ENCODE measurements around the gene MYO1H.
"Not testable (repeated sequence)": the region's sequence is repeated elsewhere in the genome, so short reads cannot be mapped to it uniquely, and the experiment has no call there.

Gene MYO1H

GRCh38 chr12:109422251-109422650, 74.6 kb downstream of the MYO1H start:
- DNase-seq: no peak

GRCh38 chr12:109423392-109423791, 75.7 kb downstream of the MYO1H start:
- no peak for DNase-seq

GRCh38 chr12:109428037-109428629, 80.4 kb downstream of the MYO1H start:
- peak; percentile 81 for DNase-seq

- DNase-seq: not testable (repeated sequence)
These were observed 81.1 kb downstream of the MYO1H start for GRCh38 chr12:109428804-109429203.

- no peak for DNase-seq
These were observed 82.5 kb downstream of the MYO1H start for GRCh38 chr12:109430244-109430643.

- no peak for DNase-seq
These were observed 84.7 kb downstream of the MYO1H start for GRCh38 chr12:109432431-109432830.

GRCh38 chr12:109432842-109433304, 85.2 kb downstream of the MYO1H start:
- peak; percentile 76 for DNase-seq

- DNase-seq: no peak
These were observed 85.9 kb downstream of the MYO1H start for GRCh38 chr12:109433618-109434017.

GRCh38 chr12:109434582-109434981, 86.9 kb downstream of the MYO1H start:
- no peak for DNase-seq

- no peak for DNase-seq
These were observed 87.9 kb downstream of the MYO1H start for GRCh38 chr12:109435428-109436187.

GRCh38 chr12:109436188-109436560, 88.5 kb downstream of the MYO1H start:
- DNase-seq: no peak

- no peak for DNase-seq
These were observed 91.5 kb downstream of the MYO1H start for GRCh38 chr12:109439181-109439580.

- not testable (repeated sequence) for DNase-seq
These were observed 92.3 kb downstream of the MYO1H start for GRCh38 chr12:109439951-109440350.

- no peak for DNase-seq
These were observed 93.3 kb downstream of the MYO1H start for GRCh38 chr12:109440851-109441490.

- DNase-seq: no peak
These were observed 96.1 kb downstream of the MYO1H start for GRCh38 chr12:109443794-109444193.

GRCh38 chr12:109444259-109444658, 96.6 kb downstream of the MYO1H start:
- DNase-seq: no peak

- DNase-seq: no peak
These were observed 97.5 kb downstream of the MYO1H start for GRCh38 chr12:109445191-109445609.

- no peak for DNase-seq
These were observed 99.2 kb downstream of the MYO1H start for GRCh38 chr12:109446869-109447268.

GRCh38 chr12:109447482-109447881, 99.8 kb downstream of the MYO1H start:
- DNase-seq: no peak

GRCh38 chr12:109448272-109448671, 100.6 kb downstream of the MYO1H start:
- no peak for DNase-seq

- DNase-seq: no peak
These were observed 101.1 kb downstream of the MYO1H start for GRCh38 chr12:109448707-109449390.

- no peak for DNase-seq
These were observed 102.3 kb downstream of the MYO1H start for GRCh38 chr12:109449845-109450532.

GRCh38 chr12:109450980-109451379, 103.3 kb downstream of the MYO1H start:
- no peak for DNase-seq

Measured in right hindlimb (tissue), 1 donor.